PC-3 (cell line): ENCODE measurements around the gene PPP6R1. TPM values are rescaled to one million over a fixed set of nuclear protein-coding genes. Genes with fewer than 3 reads are reported as not detected.

ENCODE experiments used
- ATAC-seq: fragments of 200-7000 bp; cut with Tn5 transposase; 2 replicates; pipeline ENCODE4 v1.9.1; 2020; ENCODE audit warnings: mild to moderate bottlenecking, moderate library complexity
- BruUV-seq: library from RNA; stranded (reverse); fragments of 400-500 nt; replicated peaks from 2 replicates; lab custom pipeline; 2021; lab: Mats Ljungman, UMichigan
- CTCF ChIA-PET: fragments of 300-600 bp; sonication (Branson Sonifier 250); formaldehyde crosslinking; loops from one replicate; lab custom pipeline; 2022; ENCODE audit warnings: antibody characterized with exemption; lab: Charles Lee
- POLR2A ChIA-PET: fragments of 300-600 bp; sonication (Branson Sonifier 250); formaldehyde crosslinking; loops from one replicate; lab custom pipeline; 2022; ENCODE audit warnings: antibody characterized with exemption; ENCODE audit not compliant: unreplicated experiment; lab: Charles Lee
- DNase-seq: peaks from one replicate; pipeline ENCODE4 v3.0.0-alpha.2; 2015
- H2AFZ ChIP-seq: fragments of 300-600 bp; sonication (generic); 2 replicates; pipeline ENCODE4 v1.6.0; 2016; ENCODE audit warnings: antibody characterized with exemption, low read length
- H3F3A ChIP-seq: fragments of 300-600 bp; sonication (generic); one replicate; pipeline ENCODE4 v1.6.0; 2017; ENCODE audit warnings: antibody characterized with exemption, low read length, control low read depth, mild to moderate bottlenecking; ENCODE audit not compliant: unreplicated experiment
- H3K27ac ChIP-seq: fragments of 300-600 bp; sonication (generic); 2 replicates; pipeline ENCODE4 v1.5.1; 2016; ENCODE audit warnings: mild to moderate bottlenecking, low read length
- H3K27me3 ChIP-seq: fragments of 300-600 bp; sonication (generic); 2 replicates; pipeline ENCODE4 v1.6.1; 2016; ENCODE audit warnings: low read length, mixed read lengths
- H3K36me3 ChIP-seq: fragments of 300-600 bp; sonication (generic); 2 replicates; pipeline ENCODE4 v1.6.1; 2016; ENCODE audit warnings: low read depth, mixed run types, low read length, mixed read lengths
- H3K4me1 ChIP-seq: fragments of 300-600 bp; sonication (generic); 2 replicates; pipeline ENCODE4 v1.5.1; 2016; ENCODE audit warnings: low read length; ENCODE audit not compliant: insufficient read depth
- H3K4me2 ChIP-seq: fragments of 300-600 bp; sonication (generic); 2 replicates; pipeline ENCODE4 v1.6.0; 2016; ENCODE audit warnings: low read length
- H3K4me3 ChIP-seq: fragments of 300-600 bp; sonication (generic); 2 replicates; pipeline ENCODE4 v1.5.1; 2016; ENCODE audit warnings: mild to moderate bottlenecking, low read length, mixed read lengths
- H3K79me2 ChIP-seq: fragments of 300-600 bp; sonication (generic); 2 replicates; pipeline ENCODE4 v1.6.1; 2017; ENCODE audit warnings: low read length, mixed read lengths
- H3K9ac ChIP-seq: fragments of 300-600 bp; sonication (generic); 2 replicates; pipeline ENCODE4 v1.6.0; 2016; ENCODE audit warnings: mild to moderate bottlenecking, low read length
- H3K9me2 ChIP-seq: fragments of 300-600 bp; sonication (generic); replicated peaks from 2 replicates; pipeline ENCODE4 v1.6.1; 2016; ENCODE audit warnings: mixed run types, low read length, mixed read lengths
- H3K9me3 ChIP-seq: fragments of 300-600 bp; sonication (generic); 2 replicates; pipeline ENCODE4 v1.6.1; 2016; ENCODE audit warnings: low read length, mixed read lengths
- H4K20me1 ChIP-seq: fragments of 300-600 bp; sonication (generic); 2 replicates; pipeline ENCODE4 v1.6.1; 2016; ENCODE audit warnings: low read length, mixed read lengths
- EZH2 ChIP-seq: fragments of 300-600 bp; sonication (generic); IDR thresholded peaks from one replicate; pipeline ENCODE4 v1.6.1; 2017; ENCODE audit warnings: antibody characterized with exemption, mild to moderate bottlenecking, low read length; ENCODE audit not compliant: unreplicated experiment
- EZH2phosphoT487 ChIP-seq: fragments of 300-600 bp; sonication (generic); IDR thresholded peaks from 2 replicates; pipeline ENCODE4 v1.6.1; 2018; ENCODE audit warnings: mild to moderate bottlenecking, antibody characterized with exemption, low read length, borderline replicate concordance
- intact Hi-C: fragments of 100-400 bp; cut with micrococcal nuclease; formaldehyde crosslinking; loops from 2 replicates; pipeline ENCODE4 v1.9.0; 2023
- total RNA-seq: library from RNA; depleted of rRNA; stranded (reverse); fragments of >200 nt; gene quantifications from 2 replicates; pipeline ENCODE4 v1.2.3, GENCODE V29; 2014
- TF ChIP-seq, protein P1 (sequence below): fragments of 300-600 bp; sonication (generic); conservative IDR thresholded peaks from 2 replicates; pipeline ENCODE4 v1.5.1; 2017; ENCODE audit warnings: antibody characterized with exemption, low read depth, mild to moderate bottlenecking, low read length

PPP6R1 gene
- total RNA-seq, 1 experiment from 2014 or later = 159 TPM

DNA sequence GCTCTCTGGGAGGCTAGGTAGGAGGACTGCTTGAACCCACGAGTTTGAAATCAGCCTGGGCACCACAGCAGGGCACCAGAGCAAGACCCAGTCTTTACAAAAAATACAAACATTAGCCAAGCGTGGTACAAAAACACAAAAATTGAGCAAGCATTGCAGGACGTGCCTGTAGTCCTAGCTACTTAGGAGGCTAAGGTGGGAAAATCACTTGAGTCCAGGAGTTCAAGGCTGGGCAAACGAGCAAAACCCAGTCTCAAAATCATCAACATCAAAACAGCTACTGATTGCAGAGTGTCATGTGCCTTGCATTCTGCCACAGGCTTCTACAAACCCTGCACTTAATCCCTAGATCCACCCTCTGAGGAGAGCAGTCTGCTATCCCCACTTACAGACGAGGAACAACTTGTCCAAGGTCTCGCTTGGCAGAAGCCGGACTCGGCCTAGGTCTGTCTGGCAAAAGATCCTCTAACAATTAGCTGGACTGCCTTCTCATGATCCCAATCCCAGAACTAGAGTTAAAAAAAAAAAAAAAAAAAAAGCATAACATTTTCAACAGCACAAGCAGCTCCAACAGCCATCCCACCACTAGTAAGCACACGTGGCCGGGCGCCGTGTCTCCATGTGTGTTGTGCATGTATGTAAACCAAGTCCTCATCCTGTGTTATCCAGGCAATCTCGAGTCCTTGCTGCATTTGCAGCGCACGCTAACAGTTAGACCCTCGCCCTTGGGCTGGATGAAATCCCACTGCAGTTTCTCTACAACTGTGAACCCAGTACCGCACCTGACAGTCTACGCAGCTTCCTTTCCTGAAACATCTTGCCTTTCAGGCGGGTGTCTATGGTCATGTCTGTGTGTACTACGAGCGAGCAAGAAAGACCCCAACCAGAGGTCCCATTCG lies 2.0 kb downstream of the PPP6R1 start:
- TF ChIP-seq, protein P1, sequence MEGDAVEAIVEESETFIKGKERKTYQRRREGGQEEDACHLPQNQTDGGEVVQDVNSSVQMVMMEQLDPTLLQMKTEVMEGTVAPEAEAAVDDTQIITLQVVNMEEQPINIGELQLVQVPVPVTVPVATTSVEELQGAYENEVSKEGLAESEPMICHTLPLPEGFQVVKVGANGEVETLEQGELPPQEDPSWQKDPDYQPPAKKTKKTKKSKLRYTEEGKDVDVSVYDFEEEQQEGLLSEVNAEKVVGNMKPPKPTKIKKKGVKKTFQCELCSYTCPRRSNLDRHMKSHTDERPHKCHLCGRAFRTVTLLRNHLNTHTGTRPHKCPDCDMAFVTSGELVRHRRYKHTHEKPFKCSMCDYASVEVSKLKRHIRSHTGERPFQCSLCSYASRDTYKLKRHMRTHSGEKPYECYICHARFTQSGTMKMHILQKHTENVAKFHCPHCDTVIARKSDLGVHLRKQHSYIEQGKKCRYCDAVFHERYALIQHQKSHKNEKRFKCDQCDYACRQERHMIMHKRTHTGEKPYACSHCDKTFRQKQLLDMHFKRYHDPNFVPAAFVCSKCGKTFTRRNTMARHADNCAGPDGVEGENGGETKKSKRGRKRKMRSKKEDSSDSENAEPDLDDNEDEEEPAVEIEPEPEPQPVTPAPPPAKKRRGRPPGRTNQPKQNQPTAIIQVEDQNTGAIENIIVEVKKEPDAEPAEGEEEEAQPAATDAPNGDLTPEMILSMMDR = no peak
- TF ChIP-seq EZH2 (no peak), EZH2phosphoT487 (no peak)
- Histone ChIP-seq H3K4me1 (peaks cover 56% of the 10 kb centered on the region), H3K4me2 (peak overlapping the region; percentile 92), H3K9ac (peak overlapping the region; percentile 97), H3K4me3 (peak overlapping the region; percentile 95), H3K27me3 (no peaks in the 10 kb centered on the region), H2AFZ (no peak overlapping the region), H3K79me2 (peaks cover 72% of the 10 kb centered on the region), H3K27ac (peak overlapping the region; percentile 95), H3K9me3 (no peaks in the 10 kb centered on the region), H3K9me2 (no peaks in the 10 kb centered on the region), H3F3A (peaks cover 8% of the 10 kb centered on the region), H3K36me3 (no peaks in the 10 kb centered on the region), H4K20me1 (peaks cover 43% of the 10 kb centered on the region)
- intact Hi-C loops = loop anchor here (5.0 kb wide), 1 partner anchor 90 kb away; the partner anchor contains the start of gene DNAAF3
- no peak for ATAC-seq
- TSS peak; percentile 32 for BruUV-seq
- ChIA-PET CTCF (interaction anchor here (0.6 kb wide), 2 partner anchors 27 to 108 kb away, joined by 3 to 7 read pairs; partner anchors contain the start of gene TNNT1), POLR2A (no interaction called here)
- DNase-seq = peak; percentile 8

- no peaks in the 10 kb centered on the region for H3K27me3 ChIP-seq
- DNase-seq (peak; percentile 95), ATAC-seq (peak; percentile 39)
- H3K27ac ChIP-seq = peak overlapping the region; percentile 95
- intact Hi-C loops = loop anchor here (5.0 kb wide), 1 partner anchor 89 kb away; the partner anchor contains the start of gene DNAAF3
- no peaks in the 10 kb centered on the region for H3K36me3 ChIP-seq
- no peaks in the 10 kb centered on the region for H3K9me3 ChIP-seq
- H4K20me1 ChIP-seq = peaks cover 50% of the 10 kb centered on the region
- peak overlapping the region; percentile 92 for H3K4me2 ChIP-seq
- H3K79me2 ChIP-seq = peaks cover 82% of the 10 kb centered on the region
- TF ChIP-seq, protein P1 = no peak
- TF ChIP-seq EZH2 (no peak), EZH2phosphoT487 (no peak)
- BruUV-seq = no TSS peak
- ChIA-PET CTCF (interaction anchor here (0.5 kb wide), 1 partner anchor 114 kb away, joined by 11 read pairs; no protein-coding TSS in a partner anchor), POLR2A (interaction anchor here (0.6 kb wide), 1 partner anchor 8 kb away, joined by 6 read pairs; no protein-coding TSS in a partner anchor)
- H3K9me2 ChIP-seq = no peaks in the 10 kb centered on the region
- peaks cover 8% of the 10 kb centered on the region for H3F3A ChIP-seq
- H3K9ac ChIP-seq = peak overlapping the region; percentile 97
- H2AFZ ChIP-seq = no peak overlapping the region
- H3K4me1 ChIP-seq = peaks cover 66% of the 10 kb centered on the region
- H3K4me3 ChIP-seq = peak overlapping the region; percentile 95
These were observed 3.0 kb downstream of the PPP6R1 start for GRCh38 chr19:55255618-55256423.
